Panc1 (cell line): ENCODE data around the gene TCEA3.

Experiments
- POLR2AphosphoS5 ChIP-seq: IDR thresholded peaks from 2 replicates; pipeline ENCODE4 v1.6.1; 2012; ENCODE audit warnings: mild to moderate bottlenecking, low read depth, low read length, moderate library complexity
- SIN3A ChIP-seq: IDR thresholded peaks from 2 replicates; pipeline ENCODE4 v1.6.1; 2012; ENCODE audit warnings: low read depth, mild to moderate bottlenecking, low read length, moderate library complexity, borderline replicate concordance; ENCODE audit not compliant: insufficient read depth
- TCF7L2 ChIP-seq: IDR thresholded peaks from 2 replicates; pipeline ENCODE4 v1.6.1; 2011; ENCODE audit warnings: mild to moderate bottlenecking, low read depth, low read length, inconsistent platforms
- TF ChIP-seq, protein P1 (sequence below): fragments of 450-650 bp; IDR thresholded peaks from 2 replicates; pipeline ENCODE4 v1.5.1; 2017; ENCODE audit warnings: mild to moderate bottlenecking
- TF ChIP-seq, protein P2 (sequence below), 2 experiments: IDR thresholded peaks; 2 replicates each; pipeline ENCODE4 v1.6.1; 2011 to 2012; ENCODE audit warnings: low read depth in 2 of 2, control low read depth in 1 of 2, low read length in 1 of 2, mild to moderate bottlenecking in 1 of 2, moderate library complexity in 1 of 2; ENCODE audit not compliant: insufficient read depth in 1 of 2

DNA sequence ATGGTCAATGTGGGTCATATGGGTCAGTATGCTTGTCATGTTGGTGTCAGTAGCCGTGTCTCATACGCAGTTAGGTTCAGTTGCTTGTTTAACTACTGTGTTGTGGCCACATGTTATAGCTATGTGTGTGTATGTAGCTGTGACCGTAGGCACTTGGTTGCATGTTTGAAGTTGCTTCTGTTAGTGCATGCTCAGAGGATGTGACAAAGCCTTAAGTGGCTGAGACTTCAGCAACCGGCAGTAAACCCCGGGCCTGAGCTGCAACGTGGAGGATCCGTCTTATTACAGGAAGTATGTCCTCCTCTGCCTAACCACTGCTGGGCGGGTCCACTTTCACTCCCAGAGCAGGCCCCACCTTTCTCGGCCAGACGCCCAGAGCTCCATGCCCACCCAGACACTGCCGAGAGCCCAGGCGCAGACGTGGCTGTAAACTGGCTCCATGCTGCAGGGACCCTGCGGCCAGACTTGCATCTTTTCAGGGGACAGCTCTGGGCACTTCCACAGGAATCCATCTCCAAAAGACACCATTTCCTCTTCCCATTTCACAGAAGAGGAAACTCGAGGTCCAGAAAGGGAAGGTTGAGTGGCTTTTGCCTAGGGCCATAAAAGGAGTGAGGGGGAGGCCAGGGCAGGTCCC is 2.2 kb downstream of the TCEA3 start:
- TF ChIP-seq POLR2AphosphoS5: no peak
- TF ChIP-seq, protein P1, sequence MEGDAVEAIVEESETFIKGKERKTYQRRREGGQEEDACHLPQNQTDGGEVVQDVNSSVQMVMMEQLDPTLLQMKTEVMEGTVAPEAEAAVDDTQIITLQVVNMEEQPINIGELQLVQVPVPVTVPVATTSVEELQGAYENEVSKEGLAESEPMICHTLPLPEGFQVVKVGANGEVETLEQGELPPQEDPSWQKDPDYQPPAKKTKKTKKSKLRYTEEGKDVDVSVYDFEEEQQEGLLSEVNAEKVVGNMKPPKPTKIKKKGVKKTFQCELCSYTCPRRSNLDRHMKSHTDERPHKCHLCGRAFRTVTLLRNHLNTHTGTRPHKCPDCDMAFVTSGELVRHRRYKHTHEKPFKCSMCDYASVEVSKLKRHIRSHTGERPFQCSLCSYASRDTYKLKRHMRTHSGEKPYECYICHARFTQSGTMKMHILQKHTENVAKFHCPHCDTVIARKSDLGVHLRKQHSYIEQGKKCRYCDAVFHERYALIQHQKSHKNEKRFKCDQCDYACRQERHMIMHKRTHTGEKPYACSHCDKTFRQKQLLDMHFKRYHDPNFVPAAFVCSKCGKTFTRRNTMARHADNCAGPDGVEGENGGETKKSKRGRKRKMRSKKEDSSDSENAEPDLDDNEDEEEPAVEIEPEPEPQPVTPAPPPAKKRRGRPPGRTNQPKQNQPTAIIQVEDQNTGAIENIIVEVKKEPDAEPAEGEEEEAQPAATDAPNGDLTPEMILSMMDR: no peak
- TF ChIP-seq, protein P2, sequence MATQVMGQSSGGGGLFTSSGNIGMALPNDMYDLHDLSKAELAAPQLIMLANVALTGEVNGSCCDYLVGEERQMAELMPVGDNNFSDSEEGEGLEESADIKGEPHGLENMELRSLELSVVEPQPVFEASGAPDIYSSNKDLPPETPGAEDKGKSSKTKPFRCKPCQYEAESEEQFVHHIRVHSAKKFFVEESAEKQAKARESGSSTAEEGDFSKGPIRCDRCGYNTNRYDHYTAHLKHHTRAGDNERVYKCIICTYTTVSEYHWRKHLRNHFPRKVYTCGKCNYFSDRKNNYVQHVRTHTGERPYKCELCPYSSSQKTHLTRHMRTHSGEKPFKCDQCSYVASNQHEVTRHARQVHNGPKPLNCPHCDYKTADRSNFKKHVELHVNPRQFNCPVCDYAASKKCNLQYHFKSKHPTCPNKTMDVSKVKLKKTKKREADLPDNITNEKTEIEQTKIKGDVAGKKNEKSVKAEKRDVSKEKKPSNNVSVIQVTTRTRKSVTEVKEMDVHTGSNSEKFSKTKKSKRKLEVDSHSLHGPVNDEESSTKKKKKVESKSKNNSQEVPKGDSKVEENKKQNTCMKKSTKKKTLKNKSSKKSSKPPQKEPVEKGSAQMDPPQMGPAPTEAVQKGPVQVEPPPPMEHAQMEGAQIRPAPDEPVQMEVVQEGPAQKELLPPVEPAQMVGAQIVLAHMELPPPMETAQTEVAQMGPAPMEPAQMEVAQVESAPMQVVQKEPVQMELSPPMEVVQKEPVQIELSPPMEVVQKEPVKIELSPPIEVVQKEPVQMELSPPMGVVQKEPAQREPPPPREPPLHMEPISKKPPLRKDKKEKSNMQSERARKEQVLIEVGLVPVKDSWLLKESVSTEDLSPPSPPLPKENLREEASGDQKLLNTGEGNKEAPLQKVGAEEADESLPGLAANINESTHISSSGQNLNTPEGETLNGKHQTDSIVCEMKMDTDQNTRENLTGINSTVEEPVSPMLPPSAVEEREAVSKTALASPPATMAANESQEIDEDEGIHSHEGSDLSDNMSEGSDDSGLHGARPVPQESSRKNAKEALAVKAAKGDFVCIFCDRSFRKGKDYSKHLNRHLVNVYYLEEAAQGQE (IDR thresholded peaks at IDR 0.05; ENCODE audit: insufficient read depth in 1 of 2, low read depth in 2 of 2, low read length in 1 of 2): no peak
- TF ChIP-seq SIN3A: no peak
- no peak for TF ChIP-seq TCF7L2
